Progenitor cell of endocrine pancreas (in vitro differentiated cells): Measurements from ENCODE around the gene CISTR. TPM values are rescaled to one million over a fixed set of nuclear protein-coding genes. Genes with fewer than 3 reads are reported as not detected.

ENCODE experiments used
- DNase-seq: peaks from one replicate; pipeline ENCODE4 v3.0.0; 2021; ENCODE audit warnings: low spot score; ENCODE audit not compliant: unreplicated experiment
- H3K27ac Mint-ChIP-seq: 2 replicates; pipeline ENCODE4 v1.8.0; 2021; ENCODE audit warnings: mild to moderate bottlenecking, moderate library complexity, mixed read lengths
- H3K27me3 Mint-ChIP-seq: 2 replicates; pipeline ENCODE4 v1.8.0; 2021; ENCODE audit warnings: mixed read lengths
- H3K36me3 Mint-ChIP-seq: 2 replicates; pipeline ENCODE4 v1.8.0; 2022; ENCODE audit warnings: mixed read lengths; ENCODE audit not compliant: insufficient read depth
- H3K4me1 Mint-ChIP-seq: 2 replicates; pipeline ENCODE4 v1.8.0; 2021; ENCODE audit warnings: low read depth, mixed read lengths
- H3K4me3 Mint-ChIP-seq: 2 replicates; pipeline ENCODE4 v1.8.0; 2021; ENCODE audit warnings: low read depth, mild to moderate bottlenecking, moderate library complexity, mixed read lengths
- H3K9me3 Mint-ChIP-seq: 2 replicates; pipeline ENCODE4 v1.8.0; 2021; ENCODE audit warnings: low read depth, mixed read lengths
- CTCF ChIP-seq: fragments of 200-600 bp; sonication (generic); IDR thresholded peaks from one replicate; pipeline ENCODE4 v1.5.0; 2021; ENCODE audit warnings: antibody characterized with exemption, mild to moderate bottlenecking; ENCODE audit not compliant: unreplicated experiment
- total RNA-seq: library from RNA; stranded (reverse); gene quantifications from 2 replicates; pipeline ENCODE4 v1.2.1, GENCODE V29; 2021

The CISTR gene
- total RNA-seq, 1 donor from 2014 or later, result not detected

DNA sequence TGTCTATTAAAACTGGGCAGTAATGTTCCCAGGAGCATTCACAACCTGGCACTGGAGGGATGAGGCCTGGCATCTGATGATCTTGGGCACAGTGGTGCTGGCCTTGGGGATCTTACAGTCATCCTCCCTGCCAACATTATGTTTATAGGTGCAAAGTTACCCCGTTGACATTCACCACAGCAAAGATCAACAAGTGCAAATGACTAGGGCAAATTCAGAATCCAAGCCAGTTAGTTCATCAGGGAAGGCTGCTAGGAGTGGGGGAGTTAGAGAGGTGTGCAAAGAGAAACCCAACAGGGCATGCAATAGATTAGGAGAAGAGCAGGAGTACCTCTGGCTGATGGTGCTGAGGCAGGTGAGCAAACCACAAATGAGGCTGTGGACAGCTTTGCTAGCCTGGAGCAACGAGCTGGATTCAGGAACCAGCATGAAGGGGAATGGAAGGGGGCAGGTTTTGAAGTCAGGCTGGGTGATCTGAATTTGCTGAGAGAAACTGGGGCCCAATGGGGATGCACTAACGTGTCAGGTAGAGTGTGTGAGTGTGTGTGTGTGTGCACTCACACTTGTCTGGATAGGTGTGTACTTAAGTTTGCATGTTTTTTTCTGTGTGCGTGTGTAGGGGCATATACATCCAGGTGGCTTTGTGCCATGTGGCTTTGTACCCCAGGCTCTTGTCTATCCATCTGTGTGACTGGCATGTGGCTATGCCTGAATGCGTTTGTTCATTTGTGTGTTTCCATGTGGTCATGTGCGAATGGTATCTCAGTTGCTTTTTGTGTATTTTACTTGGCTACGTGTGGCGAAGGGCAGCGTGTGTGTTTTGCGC lies 1.6 kb downstream of the CISTR start:
- TF ChIP-seq CTCF, result no peak
- H3K9me3 Mint-ChIP-seq, result no peaks in the 10 kb centered on the region
- DNase-seq, result no peak
- no peak overlapping the region for H3K4me3 Mint-ChIP-seq
- H3K4me1 Mint-ChIP-seq, result peaks cover 5% of the 10 kb centered on the region
- H3K27me3 Mint-ChIP-seq, result peaks cover 11% of the 10 kb centered on the region
- no peak overlapping the region for H3K27ac Mint-ChIP-seq
- H3K36me3 Mint-ChIP-seq, result no peaks in the 10 kb centered on the region

- H3K27ac Mint-ChIP-seq, result no peak overlapping the region
- peaks cover 5% of the 10 kb centered on the region for H3K4me1 Mint-ChIP-seq
- H3K36me3 Mint-ChIP-seq, result no peaks in the 10 kb centered on the region
- no peak for TF ChIP-seq CTCF
- H3K4me3 Mint-ChIP-seq, result no peak overlapping the region
- DNase-seq, result no peak
- H3K27me3 Mint-ChIP-seq, result peaks cover 30% of the 10 kb centered on the region
- no peaks in the 10 kb centered on the region for H3K9me3 Mint-ChIP-seq
Observed at GRCh38 chr12:53748072-53748840, 3.5 kb downstream of the CISTR start.

DNA sequence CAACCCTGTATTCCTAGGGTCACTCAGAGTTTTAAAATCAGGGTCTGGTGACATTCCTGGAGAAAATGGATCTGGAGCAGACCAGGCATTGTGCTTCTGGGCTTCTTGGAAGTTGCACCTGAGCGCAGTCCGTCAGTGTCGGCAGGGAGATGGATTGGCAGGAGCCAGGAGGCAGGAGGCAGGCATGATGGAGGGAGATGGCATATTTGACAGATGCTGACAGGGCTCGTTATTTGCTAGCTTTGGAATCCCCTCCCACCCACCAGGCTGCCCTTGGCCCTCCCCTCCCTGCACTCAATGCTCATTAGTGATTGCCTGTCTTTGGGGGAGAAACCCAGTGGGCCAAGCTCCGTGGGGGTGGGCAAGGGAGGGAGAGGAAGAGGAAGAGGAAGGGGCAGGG lies 4.7 kb downstream of the CISTR start:
- Mint-ChIP-seq H3K4me3 (no peak overlapping the region), H3K27ac (no peak overlapping the region)

GRCh38 chr12:53746592-53747092 lies 5.1 kb downstream of the CISTR start:
- Mint-ChIP-seq H3K36me3 (no peaks in the 10 kb centered on the region), H3K9me3 (no peaks in the 10 kb centered on the region), H3K27ac (no peak overlapping the region), H3K4me1 (peaks cover 5% of the 10 kb centered on the region), H3K27me3 (peaks cover 45% of the 10 kb centered on the region), H3K4me3 (no peak overlapping the region)
- DNase-seq, result peak; percentile 92
- peak; percentile 100 for TF ChIP-seq CTCF

More for the DNA sequence above, 4.7 kb downstream of the CISTR start:
- TF ChIP-seq CTCF, result no peak
- H3K27me3 Mint-ChIP-seq, result peaks cover 42% of the 10 kb centered on the region
- H3K4me1 Mint-ChIP-seq, result peaks cover 5% of the 10 kb centered on the region
- DNase-seq, result no peak
- H3K9me3 Mint-ChIP-seq, result no peaks in the 10 kb centered on the region
- no peaks in the 10 kb centered on the region for H3K36me3 Mint-ChIP-seq

- no peak for TF ChIP-seq CTCF
- H3K36me3 Mint-ChIP-seq, result no peaks in the 10 kb centered on the region
- no peaks in the 10 kb centered on the region for H3K4me1 Mint-ChIP-seq
- no peak for DNase-seq
- peaks cover 48% of the 10 kb centered on the region for H3K27me3 Mint-ChIP-seq
- H3K9me3 Mint-ChIP-seq, result no peaks in the 10 kb centered on the region
- H3K27ac Mint-ChIP-seq, result no peak overlapping the region
- no peak overlapping the region for H3K4me3 Mint-ChIP-seq
Observed at GRCh38 chr12:53744751-53745150, 7.0 kb downstream of the CISTR start.
